ENCODE data around the gene CHDH. TPM values are rescaled to one million over a fixed set of nuclear protein-coding genes. Genes with fewer than 3 reads are reported as not detected.

The CHDH gene
- total and polyA plus RNA-seq, 2 experiments from 2014 or later = 2.3 to 6.6 TPM

DNA sequence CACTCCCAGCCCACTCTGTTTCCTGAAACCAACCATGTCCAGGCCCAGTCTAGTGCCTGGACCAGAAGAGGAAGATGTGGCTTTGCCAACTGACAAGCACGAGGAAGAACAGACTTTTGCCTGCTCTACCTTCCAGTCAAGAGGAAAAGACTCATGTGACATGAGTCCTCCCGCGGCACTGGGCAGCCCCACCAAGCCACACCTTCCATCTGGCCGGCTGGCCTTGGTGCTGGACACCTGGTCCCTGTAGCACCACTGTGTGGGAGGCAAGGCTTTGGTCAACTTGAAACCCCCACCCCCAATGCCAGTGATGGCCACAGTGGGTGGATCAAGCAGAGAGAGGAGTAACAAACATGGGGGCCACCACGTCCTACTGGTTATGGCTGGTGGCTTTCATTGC, 12.5 kb downstream of the CHDH start (continued):
- TF ChIP-seq, protein P1, sequence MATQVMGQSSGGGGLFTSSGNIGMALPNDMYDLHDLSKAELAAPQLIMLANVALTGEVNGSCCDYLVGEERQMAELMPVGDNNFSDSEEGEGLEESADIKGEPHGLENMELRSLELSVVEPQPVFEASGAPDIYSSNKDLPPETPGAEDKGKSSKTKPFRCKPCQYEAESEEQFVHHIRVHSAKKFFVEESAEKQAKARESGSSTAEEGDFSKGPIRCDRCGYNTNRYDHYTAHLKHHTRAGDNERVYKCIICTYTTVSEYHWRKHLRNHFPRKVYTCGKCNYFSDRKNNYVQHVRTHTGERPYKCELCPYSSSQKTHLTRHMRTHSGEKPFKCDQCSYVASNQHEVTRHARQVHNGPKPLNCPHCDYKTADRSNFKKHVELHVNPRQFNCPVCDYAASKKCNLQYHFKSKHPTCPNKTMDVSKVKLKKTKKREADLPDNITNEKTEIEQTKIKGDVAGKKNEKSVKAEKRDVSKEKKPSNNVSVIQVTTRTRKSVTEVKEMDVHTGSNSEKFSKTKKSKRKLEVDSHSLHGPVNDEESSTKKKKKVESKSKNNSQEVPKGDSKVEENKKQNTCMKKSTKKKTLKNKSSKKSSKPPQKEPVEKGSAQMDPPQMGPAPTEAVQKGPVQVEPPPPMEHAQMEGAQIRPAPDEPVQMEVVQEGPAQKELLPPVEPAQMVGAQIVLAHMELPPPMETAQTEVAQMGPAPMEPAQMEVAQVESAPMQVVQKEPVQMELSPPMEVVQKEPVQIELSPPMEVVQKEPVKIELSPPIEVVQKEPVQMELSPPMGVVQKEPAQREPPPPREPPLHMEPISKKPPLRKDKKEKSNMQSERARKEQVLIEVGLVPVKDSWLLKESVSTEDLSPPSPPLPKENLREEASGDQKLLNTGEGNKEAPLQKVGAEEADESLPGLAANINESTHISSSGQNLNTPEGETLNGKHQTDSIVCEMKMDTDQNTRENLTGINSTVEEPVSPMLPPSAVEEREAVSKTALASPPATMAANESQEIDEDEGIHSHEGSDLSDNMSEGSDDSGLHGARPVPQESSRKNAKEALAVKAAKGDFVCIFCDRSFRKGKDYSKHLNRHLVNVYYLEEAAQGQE (IDR thresholded peaks at IDR 0.05; ENCODE audit: unreplicated experiment) = no peak
- no peak for TF ChIP-seq JUNB (IDR thresholded peaks at IDR 0.05; ENCODE audit: unreplicated experiment)
- TF ChIP-seq ZNF114 (CRISPR knock-in tag; IDR thresholded peaks at IDR 0.05) = no peak
- TF ChIP-seq ETS1 (IDR thresholded peaks at IDR 0.05) = no peak
- no peak for TF ChIP-seq CTCF (conservative IDR thresholded peaks at IDR 0.05; ENCODE audit: low read depth in 2 of 2)
- TF ChIP-seq ZNF331 (CRISPR knock-in tag; IDR thresholded peaks at IDR 0.05; ENCODE audit: low read depth) = no peak

GRCh38 chr3:53833053-53833645, 13.1 kb downstream of the CHDH start:
- Mint-ChIP-seq H3K27ac (no peak overlapping the region; the same call in 1 of the 2 replicates), H3K27me3 (ENCODE audit: insufficient read depth, low read depth, poor library complexity) (peaks cover 2% of the 10 kb centered on the region)

More at GRCh38 chr3:53833053-53833645, 13.1 kb downstream of the CHDH start:
- Histone ChIP-seq H3K4me2 (no peak overlapping the region), H3K79me2 (replicated peaks; ENCODE audit: insufficient read depth) (no peaks in the 10 kb centered on the region), H2AFZ (no peak overlapping the region), H3K4me3 (no peak overlapping the region), H3K36me3 (ENCODE audit: insufficient read depth) (no peaks in the 10 kb centered on the region), H3K27ac (ENCODE audit: low read depth) (no peak overlapping the region), H3K9me2 (ENCODE audit: insufficient read depth) (no peaks in the 10 kb centered on the region), H3K4me1 (ENCODE audit: insufficient read depth) (no peaks in the 10 kb centered on the region), H4K20me1 (replicated peaks; ENCODE audit: insufficient read depth) (no peaks in the 10 kb centered on the region; the same call in 1 of the 2 replicates), H3F3A (replicated peaks; ENCODE audit: low read depth) (no peaks in the 10 kb centered on the region), H3K27me3 (ENCODE audit: insufficient read depth) (no peaks in the 10 kb centered on the region)
- no peak for DNase-seq (ENCODE audit: low spot score)
- H3K4me3 Mint-ChIP-seq = no peak overlapping the region
- no peaks in the 10 kb centered on the region for H3K9me3 Mint-ChIP-seq
- no peaks in the 10 kb centered on the region for H3K36me3 Mint-ChIP-seq (ENCODE audit: low read depth)
- peak; percentile 51; the same call in 2 of the 3 replicates for ATAC-seq
- TF ChIP-seq STAT1 (IDR thresholded peaks at IDR 0.05; ENCODE audit: unreplicated experiment) = no peak
- no peak for TF ChIP-seq CREB1 (CRISPR knock-in tag; IDR thresholded peaks at IDR 0.05; ENCODE audit: low read depth)
- TF ChIP-seq, protein P1 (IDR thresholded peaks at IDR 0.05; ENCODE audit: unreplicated experiment) = no peak
- no peak for TF ChIP-seq ZNF114 (CRISPR knock-in tag; IDR thresholded peaks at IDR 0.05)
- no peak for TF ChIP-seq POLR2AphosphoS5 (IDR thresholded peaks at IDR 0.05; ENCODE audit: low read depth)
- TF ChIP-seq EZH2phosphoT487 (IDR thresholded peaks at IDR 0.05; ENCODE audit: unreplicated experiment) = no peak
- TF ChIP-seq NANOG (IDR thresholded peaks at IDR 0.05; ENCODE audit: borderline replicate concordance) = no peak
- peak; percentile 10 to 41; a peak in 2 of 4 replicates for TF ChIP-seq CTCF (conservative IDR thresholded peaks at IDR 0.05; ENCODE audit: low read depth in 2 of 2)
- H3K4me1 Mint-ChIP-seq = peaks cover 2% of the 10 kb centered on the region; the same call in 1 of the 3 replicates
